Measurements from ENCODE around the gene OR6T1. TPM values are rescaled to one million over a fixed set of nuclear protein-coding genes. Genes with fewer than 3 reads are reported as not detected.

The OR6T1 gene
- total RNA-seq, 1 experiment from 2014 or later: not detected

- intact Hi-C loops (cut with micrococcal nuclease; ENCODE audit: unreplicated experiment): no loop called here
- ChIA-PET POLR2A (ENCODE audit: low non-redundant PET) (no interaction called here), CTCF (no interaction called here)
- Histone ChIP-seq H3K9me3 (ENCODE audit: low read depth, low read length, poor library complexity, severe bottlenecking) (no peaks in the 10 kb centered on the region), H3K36me3 (ENCODE audit: insufficient read depth, low read length, poor library complexity, severe bottlenecking) (no peaks in the 10 kb centered on the region), H3K4me3 (ENCODE audit: low read depth, low read length, poor library complexity, severe bottlenecking) (no peak overlapping the region), H3K27ac (ENCODE audit: low read depth, low read length, poor library complexity, severe bottlenecking) (no peak overlapping the region), H3K27me3 (replicated peaks; ENCODE audit: insufficient read depth, low read depth, low read length, poor library complexity) (no peaks in the 10 kb centered on the region), H3K4me1 (ENCODE audit: insufficient read depth, low read length, poor library complexity, severe bottlenecking) (no peaks in the 10 kb centered on the region)
- BruUV-seq (replicated peaks): no TSS peak
- TF ChIP-seq EZH2 (IDR thresholded peaks at IDR 0.05; ENCODE audit: borderline replicate concordance, low read depth, low read length, poor library complexity, severe bottlenecking) (no peak), CTCF (conservative IDR thresholded peaks at IDR 0.05; ENCODE audit: low read depth, low read length) (no peak)
- DNase-seq (ENCODE audit: low spot score): no peak
Measured at GRCh38 chr11:123899792-123900191, 43.8 kb downstream of the OR6T1 start.

Other genes with a start within 250 kb of the OR6T1 start
- 28.5 and 31.0 TPM in 2 replicates for gene ZNF202, start 202.2 kb downstream of the OR6T1 start, total RNA-seq (2021)
- not detected in 2 replicates for gene OR6X1, start 189.3 kb downstream of the OR6T1 start, total RNA-seq (2021)
- gene OR6M1, start 137.5 kb downstream of the OR6T1 start, total RNA-seq (2021): not detected in 2 replicates
- gene TMEM225, start 58.2 kb downstream of the OR6T1 start, total RNA-seq (2021): not detected in 2 replicates
- not detected in 2 replicates for gene OR8D4, start 41.7 kb downstream of the OR6T1 start, total RNA-seq (2021)
- gene OR4D5, start 4.2 kb downstream of the OR6T1 start, total RNA-seq (2021): not detected in 2 replicates
- not detected in 2 replicates for gene OR10S1, start 33.9 kb upstream of the OR6T1 start, total RNA-seq (2021)
- gene OR10G6, start 51.3 kb upstream of the OR6T1 start, total RNA-seq (2021): not detected in 2 replicates
- gene OR10G4, start 69.2 kb upstream of the OR6T1 start, total RNA-seq (2021): not detected in 2 replicates
- not detected in 2 replicates for gene OR10G9, start 79.2 kb upstream of the OR6T1 start, total RNA-seq (2021)
- gene OR10G8, start 83.0 kb upstream of the OR6T1 start, total RNA-seq (2021): not detected in 2 replicates
- gene OR10G7, start 97.5 kb upstream of the OR6T1 start, total RNA-seq (2021): not detected in 2 replicates
- gene VWA5A, start 171.6 kb upstream of the OR6T1 start, total RNA-seq (2021): 11.2 and 12.8 TPM in 2 replicates
- gene OR10D3, start 239.5 kb upstream of the OR6T1 start, total RNA-seq (2021): not detected in 2 replicates